ENCODE data around the gene CERS2.

- no peak for TF ChIP-seq REST (IDR thresholded peaks at IDR 0.05; ENCODE audit: insufficient read depth in 1 of 2, low read depth in 2 of 2, low read length in 1 of 2)
- TF ChIP-seq CTCF (IDR thresholded peaks at IDR 0.05), result no peak
- no peak for TF ChIP-seq SIN3A (IDR thresholded peaks at IDR 0.05; ENCODE audit: borderline replicate concordance, insufficient read depth, low read depth, low read length)
- TF ChIP-seq POLR2AphosphoS5 (IDR thresholded peaks at IDR 0.05; ENCODE audit: low read depth, low read length), result no peak
- TF ChIP-seq TCF7L2 (IDR thresholded peaks at IDR 0.05; ENCODE audit: low read depth, low read length), result no peak
These were observed 19.6 kb upstream of the CERS2 start for GRCh38 chr1:150994248-150994647.

Measured in Panc1 (cell line).